Adrenal gland (tissue), 12 donors: Measurements from ENCODE around the gene PNPLA2. TPM values are rescaled to one million over a fixed set of nuclear protein-coding genes. Genes with fewer than 3 reads are reported as not detected.

Experiments used
- DNase-seq, 7 donors: peaks; one replicate each; pipeline ENCODE4 v3.0.0-alpha.2; 2019 to 2020
- H3K27ac ChIP-seq, 5 donors: fragments of 200-600 bp; sonication (generic) in 4 of 5; 1 replicate in 3 of 5; 2 replicates in 2 of 5; pipeline versions ENCODE4 v1.5.1 to v1.8.0; 2016 to 2020; ENCODE audit warnings: mild to moderate bottlenecking in 1 of 5
- H3K27me3 ChIP-seq: fragments of 200-600 bp; 2 replicates; pipeline ENCODE4 v1.8.0; 2021
- H3K36me3 ChIP-seq, 2 donors: fragments of 200-600 bp; replicated peaks in 1 of 2; 1 replicate in 1 of 2; 2 replicates in 1 of 2; pipeline versions ENCODE4 v1.5.1 to v1.8.0; 2018 to 2022
- H3K4me1 ChIP-seq, 2 donors: fragments of 200-600 bp; replicated peaks in 1 of 2; 1 replicate in 1 of 2; 2 replicates in 1 of 2; pipeline versions ENCODE4 v1.5.1 to v1.8.0; 2018 to 2021
- H3K4me3 ChIP-seq, 4 donors: fragments of 200-600 bp; sonication (generic) in 3 of 4; one replicate each; pipeline ENCODE4 v1.5.1; 2016 to 2018
- H3K9me3 ChIP-seq, 3 donors: fragments of 200-600 bp; sonication (generic) in 1 of 3; replicated peaks in 1 of 3; 1 replicate in 2 of 3; 2 replicates in 1 of 3; pipeline versions ENCODE4 v1.5.1 to v1.8.0; 2016 to 2021
- CTCF ChIP-seq, 6 experiments: fragments of 450-650 bp in 4 of 6; fragments of 200-600 bp in 2 of 6; sonication (generic) in 1 of 6; IDR thresholded peaks; 1 replicate in 5 of 6; 2 replicates in 1 of 6; pipeline versions ENCODE4 v1.5.1 to v1.8.0; 2016 to 2021; ENCODE audit warnings: antibody characterized with exemption in 6 of 6, mild to moderate bottlenecking in 2 of 6, moderate library complexity in 1 of 6
- POLR2A ChIP-seq, 2 donors: fragments of 450-650 bp; IDR thresholded peaks; one replicate each; pipeline ENCODE4 v1.6.1; 2017; ENCODE audit warnings: antibody characterized with exemption in 2 of 2, mild to moderate bottlenecking in 2 of 2, moderate library complexity in 1 of 2
- WGBS, 4 donors: extraction: QIAGEN DNeasy Blood & Tissue Kit in 2 of 4; methylation state at CpG; one replicate each; pipeline versions ENCODE4 v1.1.5 to v1.1.7; 2013 to 2017; 5-methylcytosine and 5-hydroxymethylcytosine counted together
- intact Hi-C, 2 donors: fragments of 100-400 bp; cut with DNase I; formaldehyde crosslinking; loops; one replicate each; pipeline versions ENCODE4 v1.14.1 to v1.15.0; 2022 to 2023
- polyA plus RNA-seq, 3 donors: library from polyadenylated mRNA; stranded (reverse); fragments of 200-250 nt in 2 of 3; fragments of 350-450 nt in 1 of 3; fragmentation: Illumina TruSeq in 1 of 3; extraction: RNeasy Lipid Tissue Mini Kit (QIAGEN cat#74804) in 1 of 3; gene quantifications; one replicate each; pipeline ENCODE4 v1.2.3, GENCODE V29; 2013 to 2014
- total RNA-seq, 9 donors: library from RNA; depleted of rRNA in 4 of 9; stranded (reverse); fragments of >200 nt in 4 of 9; fragments of 120-200 nt in 1 of 9; fragmentation: NEBNext Ultra II Directional in 1 of 9; extraction: Animal tissue kit (Norgen Biotek cat#: 25700) in 1 of 9; gene quantifications; one replicate each; pipeline versions ENCODE4 v1.1.0 to v1.2.4, GENCODE V29; 2013 to 2023
- donor health status: healthy with polysubstance abuse.
- donor health status: Bipolar disorder and iron deficiency.
- donor health status: DM: yes; HTN: yes; CAD: no.
- donor health status: DM: no; HTN: no; CAD: no.
- donor health status: DM: no; HTN: no; CAD: no.
- donor health status: DM: yes; HTN: yes; CAD: no.

Gene PNPLA2
- total and polyA plus RNA-seq, 12 donors = 24.1 to 403 (median 124) TPM

GRCh38 chr11:770642-771616 is 47.8 kb upstream of the PNPLA2 start:
- Histone ChIP-seq H3K4me3 (no peak overlapping the region), H3K36me3 (peaks cover 0 to 56% of the 10 kb centered on the region in 2 donors), H3K27ac (peak overlapping the region in 2 of 5 donors; percentile 62 to 71), H3K9me3 (no peaks in the 10 kb centered on the region), H3K27me3 (no peaks in the 10 kb centered on the region), H3K4me1 (peaks cover 23 to 25% of the 10 kb centered on the region in 2 donors)
- TF ChIP-seq POLR2A (IDR thresholded peaks at IDR 0.05) = no peak
- no peak for TF ChIP-seq CTCF (IDR thresholded peaks at IDR 0.05)
- intact Hi-C loops = no loop called here
- 83 to 88% (median 86%) methylated on average over 5 to 32 of the region's 32 CpGs for WGBS, 4 donors
- peak in 2 of 7 donors; percentile 16 to 18 for DNase-seq

GRCh38 chr11:771617-772204 is 47.0 kb upstream of the PNPLA2 start:
- peak in 1 of 7 donors; percentile 19 for DNase-seq
- no peak overlapping the region for H3K4me3 ChIP-seq
- TF ChIP-seq CTCF (IDR thresholded peaks at IDR 0.05) (no peak), POLR2A (IDR thresholded peaks at IDR 0.05) (no peak)
- H3K9me3 ChIP-seq = no peaks in the 10 kb centered on the region
- H3K4me1 ChIP-seq = peaks cover 30 to 33% of the 10 kb centered on the region in 2 donors
- intact Hi-C loops = no loop called here
- peak overlapping the region in 2 of 5 donors; percentile 58 to 69 for H3K27ac ChIP-seq
- H3K36me3 ChIP-seq = peaks cover 0 to 48% of the 10 kb centered on the region in 2 donors
- WGBS, 4 donors = 77 to 93% (median 83%) methylated on average over 3 to 15 of the region's 15 CpGs
- H3K27me3 ChIP-seq = no peaks in the 10 kb centered on the region

- TF ChIP-seq POLR2A (IDR thresholded peaks at IDR 0.05) = no peak
- TF ChIP-seq CTCF (IDR thresholded peaks at IDR 0.05) = no peak
- H3K4me3 ChIP-seq = no peak overlapping the region
- peaks cover 31 to 34% of the 10 kb centered on the region in 2 donors for H3K4me1 ChIP-seq
- WGBS, 4 donors = 53 to 74% (median 55%) methylated on average over 16 to 34 of the region's 34 CpGs
- peak overlapping the region in 3 of 5 donors; percentile 40 to 69 (median 58) for H3K27ac ChIP-seq
- peak; percentile 62 to 92 (median 84) for DNase-seq
- no peaks in the 10 kb centered on the region for H3K9me3 ChIP-seq
- intact Hi-C loops = no loop called here
- H3K27me3 ChIP-seq = no peaks in the 10 kb centered on the region
- H3K36me3 ChIP-seq = peaks cover 0 to 39% of the 10 kb centered on the region in 2 donors
Observed at GRCh38 chr11:772429-773390, 46.0 kb upstream of the PNPLA2 start.
